Testis (tissue), 2 donors: Measurements from ENCODE around the gene SHANK1.

Experiments used
- CTCF ChIP-seq, 3 experiments: fragments of 450-650 bp in 2 of 3; fragments of 200-600 bp in 1 of 3; sonication (generic) in 1 of 3; IDR thresholded peaks; one replicate each; pipeline ENCODE4 v1.5.1; 2016 to 2019; ENCODE audit warnings: antibody characterized with exemption in 3 of 3, mild to moderate bottlenecking in 2 of 3, moderate library complexity in 1 of 3
- POLR2A ChIP-seq: fragments of 450-650 bp; IDR thresholded peaks from one replicate; pipeline ENCODE4 v1.6.1; 2017; ENCODE audit warnings: antibody characterized with exemption, mild to moderate bottlenecking, moderate library complexity

- TF ChIP-seq CTCF (IDR thresholded peaks at IDR 0.05) (no peak), POLR2A (no peak)
Measured at GRCh38 chr19:50753879-50754278, 34.3 kb upstream of the SHANK1 start.
